Keratinocyte (primary cell): ENCODE measurements around the gene LMTK2. TPM values are rescaled to one million over a fixed set of nuclear protein-coding genes. Genes with fewer than 3 reads are reported as not detected.
A peak's percentile ranks its signal among the peaks of the same experiment; 100 is the strongest.

Source experiments
- DNase-seq: peaks from one replicate; pipeline ENCODE4 v3.0.0-alpha.2; 2011; ENCODE audit warnings: low read depth, missing footprints, low spot score
- FAIRE-seq: peaks from 2 replicates; lab custom pipeline; 2011; peaks lifted over from hg19 to GRCh38; lab: Jason Lieb, UNC
- H2AFZ ChIP-seq: 2 replicates; pipeline ENCODE4 v1.6.0; 2012; ENCODE audit warnings: low read length, control low read depth, inconsistent platforms; ENCODE audit not compliant: control insufficient read depth
- H3K27ac ChIP-seq: 2 replicates; pipeline ENCODE4 v1.5.1; 2011; ENCODE audit warnings: low read length; ENCODE audit not compliant: control insufficient read depth, insufficient read depth
- H3K27me3 ChIP-seq: 3 replicates; pipeline ENCODE4 v1.6.0; 2011; ENCODE audit warnings: low read length; ENCODE audit not compliant: control insufficient read depth, insufficient read depth; ENCODE audit errors: extremely low read depth
- H3K36me3 ChIP-seq, 2 experiments: 2 replicates in 1 of 2; 3 replicates in 1 of 2; pipeline ENCODE4 v1.5.1; 2011; ENCODE audit warnings: low read length in 2 of 2, mild to moderate bottlenecking in 1 of 2; ENCODE audit not compliant: control insufficient read depth in 2 of 2, insufficient read depth in 2 of 2; ENCODE audit errors: extremely low read depth in 1 of 2
- H3K4me1 ChIP-seq: 3 replicates; pipeline ENCODE4 v1.5.1; 2011; ENCODE audit warnings: low read length; ENCODE audit not compliant: control insufficient read depth, insufficient read depth; ENCODE audit errors: extremely low read depth
- H3K4me2 ChIP-seq: 3 replicates; pipeline ENCODE4 v1.6.0; 2011; ENCODE audit warnings: low read depth, low read length; ENCODE audit not compliant: control insufficient read depth, insufficient read depth; ENCODE audit errors: extremely low read depth
- H3K4me3 ChIP-seq, 3 experiments: fragments of 200-600 bp in 1 of 3; sonication (generic) in 1 of 3; 2 replicates in 2 of 3; 3 replicates in 1 of 3; pipeline ENCODE4 v1.5.1; 2011 to 2016; ENCODE audit warnings: low read length in 3 of 3, mild to moderate bottlenecking in 3 of 3, control low read depth in 2 of 3, inconsistent platforms in 1 of 3, low read depth in 1 of 3, mixed read lengths in 1 of 3, mixed run types in 1 of 3, moderate library complexity in 1 of 3; ENCODE audit not compliant: control insufficient read depth in 2 of 3, insufficient read depth in 2 of 3; ENCODE audit errors: extremely low read depth in 1 of 3
- H3K79me2 ChIP-seq: 2 replicates; pipeline ENCODE4 v1.6.0; 2012; ENCODE audit warnings: low read length; ENCODE audit not compliant: control insufficient read depth, insufficient read depth
- H3K9ac ChIP-seq: 3 replicates; pipeline ENCODE4 v1.6.0; 2011; ENCODE audit warnings: low read length; ENCODE audit not compliant: control insufficient read depth, insufficient read depth; ENCODE audit errors: extremely low read depth
- H3K9me1 ChIP-seq: 3 replicates; pipeline ENCODE4 v1.6.0; 2011; ENCODE audit warnings: low read length; ENCODE audit not compliant: control insufficient read depth, insufficient read depth; ENCODE audit errors: extremely low read depth
- H3K9me3 ChIP-seq: 2 replicates; pipeline ENCODE4 v1.5.1; 2012; ENCODE audit warnings: low read depth, low read length; ENCODE audit not compliant: control insufficient read depth
- H4K20me1 ChIP-seq: 3 replicates; pipeline ENCODE4 v1.6.0; 2011; ENCODE audit warnings: low read length; ENCODE audit not compliant: control insufficient read depth, insufficient read depth; ENCODE audit errors: extremely low read depth
- CTCF ChIP-seq, 3 experiments: IDR thresholded peaks in 1 of 3; conservative IDR thresholded peaks in 1 of 3; optimal IDR thresholded peaks in 1 of 3; 2 replicates in 2 of 3; 3 replicates in 1 of 3; pipeline versions ENCODE3 to v1.5.1; 2011; ENCODE audit warnings: low read length in 3 of 3, mild to moderate bottlenecking in 3 of 3, moderate library complexity in 2 of 3, control low read depth in 1 of 3, inconsistent platforms in 1 of 3; ENCODE audit not compliant: insufficient read depth in 2 of 3; ENCODE audit errors: extremely low read depth in 1 of 3
- EZH2 ChIP-seq: IDR thresholded peaks from one replicate; pipeline ENCODE4 v1.6.1; 2012; ENCODE audit warnings: inconsistent platforms, mild to moderate bottlenecking, low read length, moderate library complexity
- dilution Hi-C: fragments of 300-500 bp; cut with MboI; formaldehyde crosslinking; loops from one replicate; pipeline ENCODE4 v1.7.0; 2020; ENCODE audit warnings: low sequenced_read_pairs; ENCODE audit not compliant: extremely low pct_ligation_motif_present
- polyA plus RNA-seq, 5 experiments: library from polyadenylated mRNA; depleted of rRNA in 3 of 5; stranded (reverse) in 3 of 5; stranded (forward) in 1 of 5; unstranded in 1 of 5; fragments of >200 nt; gene quantifications; 1 replicate in 1 of 5; 2 replicates in 3 of 5; 3 replicates in 1 of 5; pipeline versions ENCODE4 v1.2.1 to v1.2.3, GENCODE V29; 2011 to 2012; ENCODE audit warnings: missing spikeins in 2 of 5, low read depth in 1 of 5, low replicate concordance in 1 of 5

The LMTK2 gene
- polyA plus RNA-seq, 1 donor (not counting 4 experiments of a cell fraction or from before 2014, with no cell fraction given), result 6.6 TPM

GRCh38 chr7:98130959-98131358 lies 24.3 kb downstream of the LMTK2 start:
- peak overlapping the region; percentile 61 for H3K27ac ChIP-seq
- H2AFZ ChIP-seq, result no peak overlapping the region
- H3K4me2 ChIP-seq, result no peak overlapping the region
- peaks cover 33% of the 10 kb centered on the region for H3K4me1 ChIP-seq
- H3K9me1 ChIP-seq, result no peaks in the 10 kb centered on the region
- no peak overlapping the region for H3K9ac ChIP-seq
- peaks cover 51% of the 10 kb centered on the region for H3K79me2 ChIP-seq
- no peaks in the 10 kb centered on the region for H4K20me1 ChIP-seq
- no peaks in the 10 kb centered on the region for H3K36me3 ChIP-seq
- DNase-seq (no peak), FAIRE-seq (no peak)
- no peaks in the 10 kb centered on the region for H3K9me3 ChIP-seq
- H3K27me3 ChIP-seq, result no peaks in the 10 kb centered on the region
- dilution Hi-C loops, result no loop called here
- TF ChIP-seq EZH2 (no peak), CTCF (optimal IDR thresholded peaks at IDR 0.05 in 1 of 3, IDR thresholded peaks at IDR 0.05 in 1 of 3, conservative IDR thresholded peaks at IDR 0.05 in 1 of 3; ENCODE audit: extremely low read depth in 1 of 3, insufficient read depth in 2 of 3, low read length in 3 of 3) (no peak)
- H3K4me3 ChIP-seq, result no peak overlapping the region

DNA sequence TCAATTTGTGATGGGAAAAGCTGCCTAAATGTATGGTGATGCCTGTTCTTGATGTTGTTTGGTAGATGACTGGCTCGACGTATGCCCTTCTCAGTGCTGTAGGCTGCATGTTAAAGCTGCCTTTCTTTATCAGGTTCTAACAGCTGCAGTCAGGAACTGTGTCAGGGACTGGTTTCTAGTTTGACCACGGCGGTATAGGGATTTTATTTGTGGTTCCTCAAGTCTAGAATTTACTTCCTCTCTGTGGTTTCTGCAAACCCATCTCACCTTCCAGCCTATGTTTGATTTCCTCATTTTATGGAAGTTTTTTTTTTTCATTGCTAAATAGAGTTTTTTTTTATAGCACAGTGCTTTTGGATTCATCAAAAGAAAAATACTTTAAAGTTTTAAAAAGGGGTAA lies 26.5 kb downstream of the LMTK2 start:
- H3K36me3 ChIP-seq, result peaks cover 0 to 4% of the 10 kb centered on the region in 2 experiments
- peak; percentile 64 for FAIRE-seq
- no peaks in the 10 kb centered on the region for H3K9me3 ChIP-seq
- H3K4me1 ChIP-seq, result peaks cover 29% of the 10 kb centered on the region
- H4K20me1 ChIP-seq, result no peaks in the 10 kb centered on the region
- peak overlapping the region; percentile 33 for H3K27ac ChIP-seq
- no peak for DNase-seq
- H2AFZ ChIP-seq, result no peak overlapping the region
- H3K4me2 ChIP-seq, result peak overlapping the region; percentile 74
- H3K9ac ChIP-seq, result no peak overlapping the region
- no peaks in the 10 kb centered on the region for H3K9me1 ChIP-seq
- H3K4me3 ChIP-seq, result no peak overlapping the region
- H3K79me2 ChIP-seq, result peaks cover 45% of the 10 kb centered on the region
- TF ChIP-seq EZH2 (no peak), CTCF (optimal IDR thresholded peaks at IDR 0.05 in 1 of 3, IDR thresholded peaks at IDR 0.05 in 1 of 3, conservative IDR thresholded peaks at IDR 0.05 in 1 of 3; ENCODE audit: extremely low read depth in 1 of 3, insufficient read depth in 2 of 3, low read length in 3 of 3) (no peak)
- H3K27me3 ChIP-seq, result no peaks in the 10 kb centered on the region
- dilution Hi-C loops, result no loop called here
